H9 (cell line): Measurements from ENCODE around the gene DPYD. TPM values are rescaled to one million over a fixed set of nuclear protein-coding genes. Genes with fewer than 3 reads are reported as not detected.

Source experiments
- DNase-seq: peaks from one replicate; pipeline ENCODE4 v3.0.0-alpha.2; 2017
- H2AFZ ChIP-seq: one replicate; pipeline ENCODE4 v1.6.1; 2013; ENCODE audit warnings: mild to moderate bottlenecking, low read length, control low read depth, moderate library complexity
- H2AK5ac ChIP-seq: 2 replicates; pipeline ENCODE4 v1.6.1; 2013; ENCODE audit warnings: low read length, control low read depth, mixed read lengths; ENCODE audit not compliant: insufficient read length
- H2BK120ac ChIP-seq: one replicate; pipeline ENCODE4 v1.6.1; 2013; ENCODE audit warnings: low read depth, mild to moderate bottlenecking, low read length, control low read depth, inconsistent platforms; ENCODE audit not compliant: poor library complexity, severe bottlenecking
- H2BK12ac ChIP-seq: 2 replicates; pipeline ENCODE4 v1.6.1; 2013; ENCODE audit warnings: low read length, control low read depth, mixed read lengths, low read depth; ENCODE audit not compliant: insufficient read length
- H2BK15ac ChIP-seq: 2 replicates; pipeline ENCODE4 v1.6.1; 2013; ENCODE audit warnings: low read depth, low read length, control low read depth
- H2BK20ac ChIP-seq: one replicate; pipeline ENCODE4 v1.6.1; 2013; ENCODE audit warnings: low read depth, mild to moderate bottlenecking, low read length, control low read depth, inconsistent platforms; ENCODE audit not compliant: poor library complexity, severe bottlenecking
- H2BK5ac ChIP-seq: 2 replicates; pipeline ENCODE4 v1.6.1; 2013; ENCODE audit warnings: low read length, control low read depth, mixed read lengths; ENCODE audit not compliant: insufficient read length
- H3K14ac ChIP-seq: 2 replicates; pipeline ENCODE4 v1.6.1; 2013; ENCODE audit warnings: low read length, control low read depth; ENCODE audit not compliant: insufficient read depth
- H3K18ac ChIP-seq: 2 replicates; pipeline ENCODE4 v1.6.1; 2013; ENCODE audit warnings: low read depth, mild to moderate bottlenecking, mixed read lengths, low read length, control low read depth; ENCODE audit not compliant: insufficient read length
- H3K23ac ChIP-seq: 2 replicates; pipeline ENCODE4 v1.6.1; 2013; ENCODE audit warnings: low read length, control low read depth, mixed read lengths, low read depth; ENCODE audit not compliant: insufficient read length
- H3K23me2 ChIP-seq: 2 replicates; pipeline ENCODE4 v1.6.1; 2013; ENCODE audit warnings: low read depth, mild to moderate bottlenecking, mixed read lengths, low read length, control low read depth; ENCODE audit not compliant: insufficient read length, poor library complexity, severe bottlenecking
- H3K27ac ChIP-seq: 2 replicates; pipeline ENCODE4 v1.5.1; 2013; ENCODE audit warnings: low read length, control low read depth, mixed read lengths, low read depth; ENCODE audit not compliant: insufficient read length
- H3K27me3 ChIP-seq: 2 replicates; pipeline ENCODE4 v1.6.1; 2013; ENCODE audit warnings: low read length, control low read depth, inconsistent platforms; ENCODE audit not compliant: insufficient read depth
- H3K4ac ChIP-seq: 2 replicates; pipeline ENCODE4 v1.6.1; 2013; ENCODE audit warnings: low read depth, mild to moderate bottlenecking, control low read depth, inconsistent platforms, low read length, moderate library complexity
- H3K4me1 ChIP-seq: 2 replicates; pipeline ENCODE4 v1.6.1; 2013; ENCODE audit warnings: low read length, control low read depth, inconsistent platforms; ENCODE audit not compliant: insufficient read depth
- H3K4me2 ChIP-seq: 2 replicates; pipeline ENCODE4 v1.6.1; 2013; ENCODE audit warnings: low read length, control low read depth, mixed read lengths; ENCODE audit not compliant: insufficient read length, insufficient read depth
- H3K56ac ChIP-seq: 2 replicates; pipeline ENCODE4 v1.6.1; 2013; ENCODE audit warnings: low read depth, mild to moderate bottlenecking, mixed read lengths, low read length, control low read depth; ENCODE audit not compliant: insufficient read length
- H3K79me1 ChIP-seq: 2 replicates; pipeline ENCODE4 v1.6.1; 2013; ENCODE audit warnings: low read depth, mild to moderate bottlenecking, moderate library complexity, low read length, control low read depth, inconsistent platforms; ENCODE audit not compliant: insufficient read depth, poor library complexity, severe bottlenecking
- H3K79me2 ChIP-seq: 2 replicates; pipeline ENCODE4 v1.6.1; 2013; ENCODE audit warnings: low read length, control low read depth, inconsistent platforms; ENCODE audit not compliant: insufficient read depth
- H3K9ac ChIP-seq: 2 replicates; pipeline ENCODE4 v1.6.1; 2013; ENCODE audit warnings: low read length, control low read depth, mixed read lengths; ENCODE audit not compliant: insufficient read length; ENCODE audit errors: extremely low read depth
- H3K9me3 ChIP-seq: one replicate; pipeline ENCODE4 v1.6.1; 2013; ENCODE audit warnings: low read depth, low read length, inconsistent platforms; ENCODE audit not compliant: control insufficient read depth
- H3T11ph ChIP-seq: one replicate; pipeline ENCODE4 v1.6.1; 2013; ENCODE audit warnings: mild to moderate bottlenecking, low read length, control low read depth, inconsistent platforms
- H4K20me1 ChIP-seq: one replicate; pipeline ENCODE4 v1.6.1; 2013; ENCODE audit not compliant: control insufficient read depth, insufficient read length, insufficient read depth
- H4K5ac ChIP-seq: 2 replicates; pipeline ENCODE4 v1.6.1; 2013; ENCODE audit warnings: low read depth, mild to moderate bottlenecking, mixed read lengths, low read length, control low read depth; ENCODE audit not compliant: insufficient read length
- H4K8ac ChIP-seq: replicated peaks from 2 replicates; pipeline ENCODE4 v1.6.1; 2013; ENCODE audit warnings: low read length, control low read depth, mixed read lengths, low read depth; ENCODE audit not compliant: insufficient read length
- H4K91ac ChIP-seq: 2 replicates; pipeline ENCODE4 v1.6.1; 2013; ENCODE audit warnings: low read depth, mild to moderate bottlenecking, moderate library complexity, mixed read lengths, low read length, control low read depth; ENCODE audit not compliant: insufficient read length
- H3K27ac Mint-ChIP-seq, 3 experiments: 2 replicates in 2 of 3; 3 replicates in 1 of 3; pipeline ENCODE4 v1.8.0; 2020 to 2021; ENCODE audit warnings: mixed read lengths in 3 of 3, mild to moderate bottlenecking in 1 of 3, moderate library complexity in 1 of 3
- H3K27me3 Mint-ChIP-seq: 2 replicates; pipeline ENCODE4 v1.8.0; 2021; ENCODE audit warnings: low read depth, mild to moderate bottlenecking, moderate library complexity, mixed read lengths
- H3K36me3 Mint-ChIP-seq, 3 experiments: 2 replicates in 2 of 3; 3 replicates in 1 of 3; pipeline ENCODE4 v1.8.0; 2020 to 2021; ENCODE audit warnings: low read depth in 3 of 3, mixed read lengths in 3 of 3; ENCODE audit not compliant: insufficient read depth in 1 of 3
- H3K4me1 Mint-ChIP-seq, 2 experiments: 2 replicates each; pipeline ENCODE4 v1.8.0; 2020; ENCODE audit warnings: mixed read lengths in 2 of 2
- H3K4me3 Mint-ChIP-seq, 2 experiments: 2 replicates in 1 of 2; 3 replicates in 1 of 2; pipeline ENCODE4 v1.8.0; 2020 to 2021; ENCODE audit warnings: mild to moderate bottlenecking in 2 of 2, mixed read lengths in 2 of 2, moderate library complexity in 1 of 2
- H3K9me3 Mint-ChIP-seq, 2 experiments: 2 replicates in 1 of 2; 3 replicates in 1 of 2; pipeline ENCODE4 v1.8.0; 2020; ENCODE audit warnings: mild to moderate bottlenecking in 2 of 2, mixed read lengths in 2 of 2, moderate library complexity in 1 of 2
- WGBS: extraction: QIAGEN DNeasy Blood & Tissue Kit; methylation state at CpG from one replicate; pipeline ENCODE4 v1.1.7; 2013; ENCODE audit warnings: missing lambda C conversion rate, low lambda C conversion rate, mixed read lengths; ENCODE audit not compliant: insufficient read length; ENCODE audit errors: extremely low coverage; 5-methylcytosine and 5-hydroxymethylcytosine counted together
- total RNA-seq: library from RNA; stranded (reverse); gene quantifications from 2 replicates; pipeline ENCODE4 v1.2.1, GENCODE V29; 2021
- TF ChIP-seq, protein P1 (sequence below): fragments of 200-600 bp; sonication (generic); conservative IDR thresholded peaks from 3 replicates; pipeline ENCODE4 v1.8.0; 2021; ENCODE audit warnings: antibody characterized with exemption, mild to moderate bottlenecking

The DPYD gene
- total RNA-seq, 1 experiment from 2014 or later = 0.37 TPM

DNA sequence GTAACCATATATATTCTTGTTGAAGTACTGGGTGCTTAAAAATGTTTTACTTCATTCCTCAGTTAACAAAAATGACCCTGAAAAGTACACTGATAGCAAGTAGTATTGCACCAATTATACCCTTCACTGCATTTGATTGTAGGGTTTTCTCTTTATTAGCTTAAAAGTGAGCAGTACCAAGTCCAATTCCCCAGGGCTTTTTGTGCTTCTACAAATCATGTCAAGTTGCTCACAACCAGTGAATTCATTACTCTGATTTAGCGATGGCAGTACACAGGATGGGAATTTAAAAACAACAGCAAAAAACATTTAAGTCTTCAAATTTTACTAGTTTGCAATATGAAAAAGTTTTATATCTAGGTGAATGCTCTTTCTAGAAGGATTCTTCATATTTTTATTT lies 762.8 kb downstream of the DPYD start:
- no peak overlapping the region for H3K4me2 ChIP-seq
- no CpG with 5 or more reads among the region's 1 CpG for WGBS
- H2BK120ac ChIP-seq = no peak overlapping the region
- H3T11ph ChIP-seq = no peak overlapping the region
- no peak overlapping the region for H3K4ac ChIP-seq
- no peaks in the 10 kb centered on the region for H3K4me1 ChIP-seq
- H3K14ac ChIP-seq = no peak overlapping the region
- no peak overlapping the region for H2BK12ac ChIP-seq
- no peaks in the 10 kb centered on the region for H3K23me2 ChIP-seq
- H3K36me3 Mint-ChIP-seq = no peaks in the 10 kb centered on the region
- H2BK20ac ChIP-seq = no peak overlapping the region
- no peak overlapping the region for H3K18ac ChIP-seq
- no peak overlapping the region for H4K8ac ChIP-seq
- no peak overlapping the region for H4K91ac ChIP-seq
- H2BK5ac ChIP-seq = no peak overlapping the region
- H3K4me1 Mint-ChIP-seq = no peaks in the 10 kb centered on the region
- no peak overlapping the region for H3K9ac ChIP-seq
- H3K27me3 ChIP-seq = no peaks in the 10 kb centered on the region
- no peak overlapping the region for H4K5ac ChIP-seq
- H3K23ac ChIP-seq = no peak overlapping the region
- no peak overlapping the region for H3K27ac Mint-ChIP-seq
- no peak overlapping the region for H3K56ac ChIP-seq
- H3K79me1 ChIP-seq = no peaks in the 10 kb centered on the region
- H4K20me1 ChIP-seq = no peaks in the 10 kb centered on the region
- no peak overlapping the region for H2AK5ac ChIP-seq
- H3K27ac ChIP-seq = no peak overlapping the region
- H3K9me3 ChIP-seq = no peaks in the 10 kb centered on the region
- no peak for DNase-seq
- H3K79me2 ChIP-seq = no peaks in the 10 kb centered on the region
- no peaks in the 10 kb centered on the region for H3K27me3 Mint-ChIP-seq
- no peak overlapping the region for H2BK15ac ChIP-seq
- peaks cover 4% of the 10 kb centered on the region in 2 experiments; a peak in 2 of 5 replicates for H3K9me3 Mint-ChIP-seq
- TF ChIP-seq, protein P1, sequence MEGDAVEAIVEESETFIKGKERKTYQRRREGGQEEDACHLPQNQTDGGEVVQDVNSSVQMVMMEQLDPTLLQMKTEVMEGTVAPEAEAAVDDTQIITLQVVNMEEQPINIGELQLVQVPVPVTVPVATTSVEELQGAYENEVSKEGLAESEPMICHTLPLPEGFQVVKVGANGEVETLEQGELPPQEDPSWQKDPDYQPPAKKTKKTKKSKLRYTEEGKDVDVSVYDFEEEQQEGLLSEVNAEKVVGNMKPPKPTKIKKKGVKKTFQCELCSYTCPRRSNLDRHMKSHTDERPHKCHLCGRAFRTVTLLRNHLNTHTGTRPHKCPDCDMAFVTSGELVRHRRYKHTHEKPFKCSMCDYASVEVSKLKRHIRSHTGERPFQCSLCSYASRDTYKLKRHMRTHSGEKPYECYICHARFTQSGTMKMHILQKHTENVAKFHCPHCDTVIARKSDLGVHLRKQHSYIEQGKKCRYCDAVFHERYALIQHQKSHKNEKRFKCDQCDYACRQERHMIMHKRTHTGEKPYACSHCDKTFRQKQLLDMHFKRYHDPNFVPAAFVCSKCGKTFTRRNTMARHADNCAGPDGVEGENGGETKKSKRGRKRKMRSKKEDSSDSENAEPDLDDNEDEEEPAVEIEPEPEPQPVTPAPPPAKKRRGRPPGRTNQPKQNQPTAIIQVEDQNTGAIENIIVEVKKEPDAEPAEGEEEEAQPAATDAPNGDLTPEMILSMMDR = no peak
- no peak overlapping the region for H2AFZ ChIP-seq
- no peak overlapping the region for H3K4me3 Mint-ChIP-seq
